Measurements from ENCODE around the gene TIFAB.

DNA sequence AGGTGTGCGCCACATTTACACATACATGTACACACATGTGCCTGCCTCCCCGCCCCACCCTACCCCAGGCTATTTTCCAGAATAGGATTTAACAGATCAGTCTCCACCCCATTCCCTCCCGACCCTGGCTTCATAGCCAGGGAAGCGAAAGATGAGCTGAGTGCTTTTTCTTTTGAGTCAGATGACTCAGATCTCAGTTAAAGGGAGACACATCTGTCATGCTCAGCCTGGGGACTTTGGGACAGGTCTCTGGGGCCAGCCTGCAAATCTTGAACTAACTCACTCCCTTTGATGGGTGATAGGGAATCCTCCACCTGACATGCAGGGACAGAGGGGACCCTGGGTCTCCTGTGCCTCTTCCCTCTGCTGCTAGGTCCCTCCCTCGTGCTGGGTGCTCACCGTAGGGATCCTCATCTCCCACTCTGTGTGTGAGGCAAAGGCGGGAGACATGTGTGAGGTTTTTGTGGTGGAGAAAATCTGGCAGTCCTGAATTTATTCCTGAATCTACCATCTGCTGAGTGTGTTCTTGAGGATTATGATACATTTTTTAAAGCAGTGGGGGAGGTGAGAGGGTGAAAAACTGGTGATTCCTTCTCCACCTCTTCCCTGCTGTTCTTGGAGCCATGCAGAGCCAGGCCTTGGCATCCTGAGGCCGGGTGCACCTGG lies 46.0 kb upstream of the TIFAB start:
- TF ChIP-seq, protein P1, sequence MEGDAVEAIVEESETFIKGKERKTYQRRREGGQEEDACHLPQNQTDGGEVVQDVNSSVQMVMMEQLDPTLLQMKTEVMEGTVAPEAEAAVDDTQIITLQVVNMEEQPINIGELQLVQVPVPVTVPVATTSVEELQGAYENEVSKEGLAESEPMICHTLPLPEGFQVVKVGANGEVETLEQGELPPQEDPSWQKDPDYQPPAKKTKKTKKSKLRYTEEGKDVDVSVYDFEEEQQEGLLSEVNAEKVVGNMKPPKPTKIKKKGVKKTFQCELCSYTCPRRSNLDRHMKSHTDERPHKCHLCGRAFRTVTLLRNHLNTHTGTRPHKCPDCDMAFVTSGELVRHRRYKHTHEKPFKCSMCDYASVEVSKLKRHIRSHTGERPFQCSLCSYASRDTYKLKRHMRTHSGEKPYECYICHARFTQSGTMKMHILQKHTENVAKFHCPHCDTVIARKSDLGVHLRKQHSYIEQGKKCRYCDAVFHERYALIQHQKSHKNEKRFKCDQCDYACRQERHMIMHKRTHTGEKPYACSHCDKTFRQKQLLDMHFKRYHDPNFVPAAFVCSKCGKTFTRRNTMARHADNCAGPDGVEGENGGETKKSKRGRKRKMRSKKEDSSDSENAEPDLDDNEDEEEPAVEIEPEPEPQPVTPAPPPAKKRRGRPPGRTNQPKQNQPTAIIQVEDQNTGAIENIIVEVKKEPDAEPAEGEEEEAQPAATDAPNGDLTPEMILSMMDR (IDR thresholded peaks at IDR 0.05) = no peak
- no peak for TF ChIP-seq POLR2A (IDR thresholded peaks at IDR 0.05)
